HG03558 (cell line): ENCODE measurements around the gene GP9.
"Not testable (repeated sequence)": the region's sequence is repeated elsewhere in the genome, so short reads cannot be mapped to it uniquely, and the experiment has no call there.

Source experiments
- ATAC-seq: cut with Tn5 transposase; IDR thresholded peaks from one replicate; pipeline ENCODE4 v1.9.1; 2021; ENCODE audit warnings: moderate number of reproducible peaks; ENCODE audit not compliant: unreplicated experiment; ENCODE audit errors: extremely low read depth

The GP9 gene

DNA sequence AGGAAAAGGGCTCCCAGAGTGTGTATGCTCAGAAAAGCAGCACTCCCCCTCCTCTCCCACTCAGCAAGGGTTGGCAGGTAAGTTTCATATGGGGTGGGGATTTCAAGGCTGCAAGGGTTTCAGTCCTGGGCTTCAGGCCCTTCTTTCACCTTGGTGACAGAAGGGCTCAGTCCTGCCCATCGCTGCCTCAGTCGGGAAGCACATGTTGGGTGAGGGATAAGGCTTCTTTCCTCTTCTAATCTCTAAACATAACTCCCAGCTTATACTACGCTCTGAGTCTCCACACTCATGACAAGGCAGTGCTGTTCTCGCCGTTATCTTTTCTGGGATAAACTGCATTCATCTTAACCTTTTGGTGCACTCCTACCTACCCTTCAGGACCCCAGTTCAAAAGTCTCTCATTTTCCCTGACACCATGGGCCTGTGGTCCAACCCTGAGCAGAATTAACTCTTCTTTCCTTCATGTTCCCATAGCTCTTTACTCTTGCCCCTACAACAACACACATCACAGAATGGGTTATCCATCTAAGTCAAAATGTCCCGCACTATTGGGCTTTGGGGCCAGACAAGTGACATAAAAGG lies 44.0 kb downstream of the GP9 start:
- no peak for ATAC-seq

DNA sequence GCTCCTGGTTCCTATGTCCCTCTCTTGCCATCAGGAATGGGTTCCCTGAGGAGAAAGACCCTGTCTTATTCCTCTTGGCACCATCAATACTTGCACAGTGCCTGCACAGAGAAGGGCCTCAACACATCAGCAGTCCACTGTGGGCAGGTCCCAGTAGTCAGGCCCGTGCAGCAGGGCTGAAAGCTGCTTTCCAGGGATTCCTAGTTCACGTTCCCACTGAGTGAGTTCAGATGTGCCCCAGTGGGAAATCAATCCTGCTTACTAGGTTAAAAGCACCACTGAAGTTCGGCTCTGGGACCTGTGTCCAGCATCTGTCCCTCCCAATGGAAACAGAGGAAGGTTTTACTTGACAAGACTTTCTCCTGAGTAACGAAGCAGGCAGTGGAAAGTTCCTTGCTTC lies 45.3 kb downstream of the GP9 start:
- ATAC-seq = no peak

DNA sequence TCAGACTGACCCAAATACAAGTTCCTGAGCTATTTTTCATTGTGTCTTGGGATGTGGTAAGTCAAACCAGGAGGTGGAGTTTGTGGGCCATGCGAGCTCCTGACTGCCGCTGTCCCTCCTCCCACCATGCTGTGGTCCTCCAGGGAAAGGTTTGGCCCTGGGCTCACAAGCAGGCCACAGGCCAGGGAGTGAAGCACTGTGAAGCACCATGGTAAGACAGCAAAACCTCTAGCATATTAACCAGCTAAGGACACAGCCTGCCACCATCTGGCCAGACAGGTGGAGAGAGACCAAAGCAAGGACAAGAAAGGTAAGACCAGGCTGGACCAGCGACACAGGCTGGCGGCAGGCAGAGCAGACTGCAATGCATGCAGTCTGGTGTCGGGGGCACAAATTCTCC lies 45.7 kb downstream of the GP9 start:
- ATAC-seq = no peak

DNA sequence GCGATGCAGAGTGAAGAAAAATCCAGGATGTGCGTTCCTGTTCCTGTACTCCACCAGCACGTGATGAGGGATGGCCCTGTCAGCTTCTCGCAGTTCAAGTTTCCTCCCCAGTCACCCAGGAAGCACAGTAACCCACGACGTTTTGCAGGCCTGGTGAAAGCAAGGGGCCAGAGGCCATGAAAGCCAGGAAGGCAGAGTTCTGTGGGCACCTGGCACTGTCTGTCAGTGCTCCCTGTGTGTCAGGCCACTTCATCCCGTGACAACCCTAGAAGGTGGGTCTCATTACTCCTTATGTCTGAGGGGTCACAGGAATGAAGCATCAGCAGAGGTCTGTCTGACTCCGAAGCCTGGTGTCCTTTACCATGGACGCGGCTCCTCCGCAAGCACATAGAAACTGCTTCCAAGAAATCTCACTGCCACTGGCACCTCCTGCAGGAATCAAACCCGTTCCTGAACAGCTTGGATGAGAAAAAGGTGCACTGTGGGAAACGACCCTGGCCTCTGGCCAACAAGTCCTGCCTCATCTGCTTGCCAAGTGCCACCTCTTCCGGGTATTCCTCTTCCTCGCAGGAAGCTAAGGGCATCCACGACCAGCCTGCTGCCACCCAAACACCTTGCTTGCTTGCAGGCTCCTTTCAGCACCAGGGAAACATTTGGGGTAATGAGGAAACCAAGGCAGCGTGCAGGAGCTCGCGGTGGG lies 46.4 kb downstream of the GP9 start:
- no peak for ATAC-seq

DNA sequence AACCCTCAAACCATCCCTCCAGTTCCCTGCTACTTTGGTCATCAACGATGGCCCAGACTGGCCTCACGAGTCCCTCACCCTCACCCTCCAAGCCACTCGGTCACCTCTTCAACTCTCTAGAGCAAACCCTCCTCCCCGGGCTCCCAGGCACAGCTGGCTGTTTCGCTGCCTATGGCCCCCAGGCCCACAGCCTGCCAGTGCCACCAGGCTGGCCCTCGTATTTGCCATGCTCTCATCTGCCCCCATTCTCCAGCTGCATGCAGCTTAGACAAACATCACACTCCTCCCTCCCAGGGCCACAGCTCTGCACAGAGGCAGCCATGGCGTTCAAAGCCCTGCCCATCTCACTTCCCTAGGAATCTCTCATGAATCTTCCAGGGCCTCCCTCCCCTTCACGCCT lies 47.2 kb downstream of the GP9 start:
- no peak for ATAC-seq

DNA sequence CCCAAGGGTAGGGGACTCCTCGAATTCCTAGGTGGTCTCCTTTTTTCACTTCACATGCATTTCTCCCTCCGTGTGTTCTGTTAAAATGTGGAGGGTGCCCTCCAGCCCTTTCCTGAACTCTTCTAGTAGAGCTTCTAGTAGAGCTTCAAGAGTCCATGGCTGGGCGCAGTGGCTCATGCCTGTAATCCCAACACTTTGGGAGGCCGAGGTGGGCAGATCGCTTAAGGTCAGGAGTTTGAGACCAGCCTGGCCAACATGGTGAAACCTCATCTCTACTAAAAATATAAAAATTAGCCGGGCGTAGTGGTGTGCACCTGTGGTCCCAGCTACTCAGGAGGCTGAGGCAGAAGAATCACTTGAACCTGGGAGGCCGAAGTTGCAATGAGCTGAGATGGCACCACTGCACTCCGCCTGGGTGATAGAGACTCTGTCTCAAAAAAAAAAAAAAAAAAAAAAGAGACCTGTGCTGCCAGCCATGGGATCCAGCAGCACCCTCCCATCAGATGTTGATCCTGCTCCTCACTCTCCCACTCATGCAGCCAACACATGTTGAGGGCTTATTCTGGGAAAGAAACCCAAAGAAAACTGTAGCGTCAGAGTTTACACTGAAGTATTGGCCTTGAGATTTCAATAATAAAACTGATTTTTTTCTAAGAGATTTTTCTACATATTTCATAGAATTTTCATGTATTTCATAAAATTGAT lies 50.6 kb downstream of the GP9 start:
- ATAC-seq = not testable (repeated sequence)
